Gastrocnemius medialis (tissue), 4 donors: ENCODE measurements around the gene HDAC4.

Experiments used
- CTCF ChIP-seq, 5 experiments: fragments of 450-650 bp in 3 of 5; fragments of 200-600 bp in 2 of 5; sonication (generic) in 2 of 5; IDR thresholded peaks in 4 of 5; conservative IDR thresholded peaks in 1 of 5; 1 replicate in 4 of 5; 2 replicates in 1 of 5; pipeline ENCODE4 v1.5.1; 2016 to 2019; ENCODE audit warnings: antibody characterized with exemption in 5 of 5, mild to moderate bottlenecking in 3 of 5, moderate library complexity in 3 of 5
- POLR2A ChIP-seq, 2 donors: fragments of 450-650 bp; IDR thresholded peaks; one replicate each; pipeline ENCODE4 v1.6.1; 2017; ENCODE audit warnings: antibody characterized with exemption in 2 of 2, mild to moderate bottlenecking in 2 of 2, moderate library complexity in 2 of 2

GRCh38 chr2:239136762-239137161 lies 264.1 kb downstream of the HDAC4 start:
- no peak for TF ChIP-seq POLR2A (IDR thresholded peaks at IDR 0.05)
- no peak for TF ChIP-seq CTCF (IDR thresholded peaks at IDR 0.05 in 4 of 5, conservative IDR thresholded peaks at IDR 0.05 in 1 of 5)
